IPS-18a (cell line): ENCODE results near the gene AUTS2.
A peak's percentile ranks its signal among the peaks of the same experiment; 100 is the strongest.

Experiments used
- H3K27ac ChIP-seq: one replicate; pipeline ENCODE4 v1.5.1; 2013; ENCODE audit warnings: low read length
- H3K27me3 ChIP-seq: one replicate; pipeline ENCODE4 v1.6.1; 2013; ENCODE audit warnings: mild to moderate bottlenecking, low read length; ENCODE audit not compliant: control insufficient read depth, insufficient read depth
- H3K36me3 ChIP-seq: one replicate; pipeline ENCODE4 v1.6.1; 2013; ENCODE audit warnings: low read depth, low read length; ENCODE audit not compliant: control insufficient read depth
- H3K4me1 ChIP-seq: one replicate; pipeline ENCODE4 v1.6.1; 2013; ENCODE audit warnings: low read depth, low read length; ENCODE audit not compliant: control insufficient read depth
- H3K4me3 ChIP-seq: one replicate; pipeline ENCODE4 v1.5.1; 2013; ENCODE audit warnings: low read length
- H3K9ac ChIP-seq: one replicate; pipeline ENCODE4 v1.6.1; 2013; ENCODE audit warnings: mild to moderate bottlenecking, low read length, moderate library complexity
- H3K9me3 ChIP-seq: one replicate; pipeline ENCODE4 v1.6.1; 2013; ENCODE audit warnings: low read depth, low read length; ENCODE audit not compliant: control insufficient read depth

The AUTS2 gene

GRCh38 chr7:69600710-69601519 lies 2.6 kb downstream of the AUTS2 start:
- no peaks in the 10 kb centered on the region for H3K36me3 ChIP-seq
- H3K4me3 ChIP-seq = peak overlapping the region; percentile 82
- H3K9me3 ChIP-seq = no peaks in the 10 kb centered on the region
- H3K9ac ChIP-seq = no peak overlapping the region
- H3K27ac ChIP-seq = no peak overlapping the region
- H3K27me3 ChIP-seq = peaks cover 80% of the 10 kb centered on the region
- H3K4me1 ChIP-seq = peaks cover 12% of the 10 kb centered on the region

GRCh38 chr7:69602522-69602921 lies 4.2 kb downstream of the AUTS2 start:
- Histone ChIP-seq H3K36me3 (no peaks in the 10 kb centered on the region), H3K4me1 (peaks cover 7% of the 10 kb centered on the region), H3K27ac (no peak overlapping the region), H3K27me3 (peaks cover 80% of the 10 kb centered on the region), H3K9ac (no peak overlapping the region), H3K9me3 (no peaks in the 10 kb centered on the region), H3K4me3 (no peak overlapping the region)

GRCh38 chr7:69603351-69603750 lies 5.1 kb downstream of the AUTS2 start:
- H3K4me3 ChIP-seq = no peak overlapping the region
- H3K9ac ChIP-seq = no peak overlapping the region
- H3K27ac ChIP-seq = no peak overlapping the region
- peaks cover 7% of the 10 kb centered on the region for H3K4me1 ChIP-seq
- H3K36me3 ChIP-seq = no peaks in the 10 kb centered on the region
- H3K9me3 ChIP-seq = no peaks in the 10 kb centered on the region
- peaks cover 86% of the 10 kb centered on the region for H3K27me3 ChIP-seq

- Histone ChIP-seq H3K4me1 (peaks cover 12% of the 10 kb centered on the region), H3K4me3 (no peak overlapping the region), H3K36me3 (no peaks in the 10 kb centered on the region), H3K9me3 (no peaks in the 10 kb centered on the region), H3K27ac (no peak overlapping the region), H3K9ac (no peak overlapping the region), H3K27me3 (peaks cover 93% of the 10 kb centered on the region)
Measured at GRCh38 chr7:69603937-69604494, 5.7 kb downstream of the AUTS2 start.

- H3K4me1 ChIP-seq = peaks cover 16% of the 10 kb centered on the region
Measured at GRCh38 chr7:69605070-69605469, 6.8 kb downstream of the AUTS2 start.

GRCh38 chr7:69605546-69605945 lies 7.3 kb downstream of the AUTS2 start:
- Histone ChIP-seq H3K4me1 (peaks cover 21% of the 10 kb centered on the region), H3K9me3 (no peaks in the 10 kb centered on the region), H3K9ac (no peak overlapping the region), H3K27me3 (peaks cover 100% of the 10 kb centered on the region), H3K27ac (no peak overlapping the region), H3K4me3 (no peak overlapping the region), H3K36me3 (no peaks in the 10 kb centered on the region)

More at GRCh38 chr7:69605070-69605469, 6.8 kb downstream of the AUTS2 start:
- H3K27ac ChIP-seq = no peak overlapping the region
- H3K9ac ChIP-seq = no peak overlapping the region
- H3K36me3 ChIP-seq = no peaks in the 10 kb centered on the region
- no peak overlapping the region for H3K4me3 ChIP-seq
- H3K9me3 ChIP-seq = no peaks in the 10 kb centered on the region
- H3K27me3 ChIP-seq = peaks cover 100% of the 10 kb centered on the region

GRCh38 chr7:69608049-69608448 lies 9.8 kb downstream of the AUTS2 start:
- no peak overlapping the region for H3K9ac ChIP-seq
- H3K27me3 ChIP-seq = peaks cover 100% of the 10 kb centered on the region
- no peak overlapping the region for H3K4me3 ChIP-seq
- H3K36me3 ChIP-seq = no peaks in the 10 kb centered on the region
- no peaks in the 10 kb centered on the region for H3K9me3 ChIP-seq
- H3K4me1 ChIP-seq = peaks cover 16% of the 10 kb centered on the region
- H3K27ac ChIP-seq = no peak overlapping the region

- peaks cover 100% of the 10 kb centered on the region for H3K27me3 ChIP-seq
- H3K4me1 ChIP-seq = peaks cover 16% of the 10 kb centered on the region
- H3K36me3 ChIP-seq = no peaks in the 10 kb centered on the region
- no peak overlapping the region for H3K9ac ChIP-seq
- no peaks in the 10 kb centered on the region for H3K9me3 ChIP-seq
- H3K4me3 ChIP-seq = no peak overlapping the region
- no peak overlapping the region for H3K27ac ChIP-seq
Measured at GRCh38 chr7:69608878-69609277, 10.6 kb downstream of the AUTS2 start.

- no peaks in the 10 kb centered on the region for H3K36me3 ChIP-seq
- no peak overlapping the region for H3K9ac ChIP-seq
- no peaks in the 10 kb centered on the region for H3K9me3 ChIP-seq
- peaks cover 100% of the 10 kb centered on the region for H3K27me3 ChIP-seq
- H3K27ac ChIP-seq = no peak overlapping the region
- peaks cover 16% of the 10 kb centered on the region for H3K4me1 ChIP-seq
- no peak overlapping the region for H3K4me3 ChIP-seq
Measured at GRCh38 chr7:69609541-69610373, 11.5 kb downstream of the AUTS2 start.

- no peaks in the 10 kb centered on the region for H3K36me3 ChIP-seq
- no peaks in the 10 kb centered on the region for H3K9me3 ChIP-seq
- H3K4me1 ChIP-seq = peaks cover 16% of the 10 kb centered on the region
- no peak overlapping the region for H3K27ac ChIP-seq
- no peak overlapping the region for H3K9ac ChIP-seq
- H3K4me3 ChIP-seq = no peak overlapping the region
- H3K27me3 ChIP-seq = peaks cover 100% of the 10 kb centered on the region
Measured at GRCh38 chr7:69610374-69611084, 12.3 kb downstream of the AUTS2 start.

GRCh38 chr7:69612981-69613380 lies 14.7 kb downstream of the AUTS2 start:
- H3K4me1 ChIP-seq = peaks cover 24% of the 10 kb centered on the region
- H3K27ac ChIP-seq = no peak overlapping the region
- no peak overlapping the region for H3K4me3 ChIP-seq
- no peaks in the 10 kb centered on the region for H3K36me3 ChIP-seq
- H3K27me3 ChIP-seq = peaks cover 100% of the 10 kb centered on the region
- H3K9ac ChIP-seq = no peak overlapping the region
- no peaks in the 10 kb centered on the region for H3K9me3 ChIP-seq
